ENCODE results near the gene CHRNB4.
"Not testable (repeated sequence)": the region's sequence is repeated elsewhere in the genome, so short reads cannot be mapped to it uniquely, and the experiment has no call there.

Gene CHRNB4

GRCh38 chr15:78614021-78614420 lies 27.0 kb downstream of the CHRNB4 start:
- no peak for DNase-seq

- DNase-seq = not testable (repeated sequence)
These were observed 31.5 kb downstream of the CHRNB4 start for GRCh38 chr15:78609551-78609950.

- no peak for DNase-seq
These were observed 35.3 kb downstream of the CHRNB4 start for GRCh38 chr15:78605680-78606079.

GRCh38 chr15:78605201-78605600 lies 35.8 kb downstream of the CHRNB4 start:
- DNase-seq = no peak

- no peak for DNase-seq
These were observed 36.6 kb downstream of the CHRNB4 start for GRCh38 chr15:78604420-78604819.

GRCh38 chr15:78603467-78603866 lies 37.5 kb downstream of the CHRNB4 start:
- no peak for DNase-seq

GRCh38 chr15:78599189-78599588 lies 41.8 kb downstream of the CHRNB4 start:
- DNase-seq = no peak

GRCh38 chr15:78598348-78598747 lies 42.7 kb downstream of the CHRNB4 start:
- no peak for DNase-seq

GRCh38 chr15:78597583-78597982 lies 43.4 kb downstream of the CHRNB4 start:
- no peak for DNase-seq

GRCh38 chr15:78574944-78575343 lies 66.1 kb downstream of the CHRNB4 start:
- no peak for DNase-seq

All from NCI-H2029 treated with DMSO at 0.1 percent for 48 hours (cell line).